Upper lobe of left lung (tissue), 6 donors: ENCODE measurements around the gene ILKAP. TPM values are rescaled to one million over a fixed set of nuclear protein-coding genes. Genes with fewer than 3 reads are reported as not detected.

Experiments
- ATAC-seq, 2 donors: fragments of 200-7000 bp; cut with Tn5 transposase; one replicate each; pipeline ENCODE4 v1.9.1; 2022; ENCODE audit warnings: mild to moderate bottlenecking in 2 of 2, moderate library complexity in 2 of 2; ENCODE audit not compliant: low FRiP score in 2 of 2
- DNase-seq, 2 donors: peaks; one replicate each; pipeline ENCODE4 v3.0.0-alpha.2; 2019 to 2020
- H3K27ac ChIP-seq, 4 donors: fragments of 200-600 bp; sonication (generic); one replicate each; pipeline ENCODE4 v1.5.1; 2016 to 2019
- H3K27me3 ChIP-seq, 4 donors: fragments of 200-600 bp; sonication (generic); one replicate each; pipeline ENCODE4 v1.5.1; 2017 to 2019
- H3K36me3 ChIP-seq, 4 donors: fragments of 200-600 bp; sonication (generic); one replicate each; pipeline ENCODE4 v1.5.1; 2016 to 2019
- H3K4me1 ChIP-seq, 4 donors: fragments of 200-600 bp; sonication (generic); one replicate each; pipeline ENCODE4 v1.5.1; 2018 to 2019
- H3K4me3 ChIP-seq, 4 donors: fragments of 200-600 bp; sonication (generic); one replicate each; pipeline ENCODE4 v1.5.1; 2017 to 2019; ENCODE audit warnings: mild to moderate bottlenecking in 2 of 4, moderate library complexity in 1 of 4
- H3K9me3 ChIP-seq, 4 donors: fragments of 200-600 bp; sonication (generic); one replicate each; pipeline ENCODE4 v1.5.1; 2018 to 2019
- EP300 ChIP-seq, 4 donors: sonication (generic); formaldehyde crosslinking; IDR thresholded peaks; one replicate each; pipeline ENCODE4 v1.5.1; 2017; ENCODE audit warnings: antibody characterized with exemption in 4 of 4, control low read depth in 2 of 4
- POLR2A ChIP-seq, 4 donors: fragments of 450-650 bp; IDR thresholded peaks; one replicate each; pipeline ENCODE4 v1.5.1; 2016 to 2017; ENCODE audit warnings: antibody characterized with exemption in 4 of 4, mild to moderate bottlenecking in 2 of 4
- POLR2AphosphoS5 ChIP-seq, 2 donors: sonication (generic); formaldehyde crosslinking; IDR thresholded peaks; one replicate each; pipeline ENCODE4 v1.5.1; 2017; ENCODE audit warnings: antibody characterized with exemption in 2 of 2
- WGBS, 2 donors: methylation state at CpG; one replicate each; pipeline ENCODE4 v1.1.5; 2017 to 2018; 5-methylcytosine and 5-hydroxymethylcytosine counted together
- total RNA-seq, 6 donors: library from RNA; depleted of rRNA in 4 of 6; stranded (reverse); fragments of >200 nt in 4 of 6; gene quantifications; one replicate each; pipeline versions ENCODE4 v1.1.0 to v1.2.1, GENCODE V29; 2016 to 2021
- TF ChIP-seq, protein P1 (sequence below), 6 experiments: fragments of 450-650 bp in 4 of 6; fragments of 200-600 bp in 2 of 6; sonication (generic) in 2 of 6; IDR thresholded peaks; one replicate each; pipeline ENCODE4 v1.5.1; 2016 to 2019; ENCODE audit warnings: antibody characterized with exemption in 6 of 6
- donor health status: DM: no; HTN: no; CAD: no; lungs with moderate emphysema.
- donor health status: DM: no; HTN: yes; CAD: no; lungs with severe emphysema.

ILKAP gene
- total RNA-seq, 6 donors from 2014 or later = 35.2 to 67.1 (median 40.7) TPM

DNA sequence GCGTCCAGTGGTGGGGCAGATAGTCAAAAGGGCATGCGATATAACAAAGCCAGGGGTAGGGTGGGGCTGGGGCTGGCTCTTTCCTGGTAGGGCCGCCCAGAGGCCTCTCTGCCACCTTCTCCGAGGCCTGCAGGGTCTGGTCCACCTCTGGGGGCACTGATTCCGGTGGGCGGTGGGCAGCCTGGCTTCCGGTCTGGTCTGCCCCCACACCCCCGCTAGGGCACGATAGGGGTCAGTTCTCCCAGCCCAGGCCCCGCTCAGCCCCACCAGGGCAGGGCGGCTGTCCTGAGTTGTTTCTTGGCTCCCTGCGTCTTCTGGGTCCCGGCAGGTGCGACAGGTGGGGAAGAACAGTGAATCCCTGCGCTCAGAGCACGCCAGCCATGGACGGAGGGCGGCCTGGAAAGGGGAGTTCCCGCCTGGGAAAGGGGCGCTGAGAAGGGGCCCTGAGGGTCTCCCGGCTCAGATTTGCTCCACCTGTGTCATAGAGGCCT lies 45.4 kb downstream of the ILKAP start:
- no peaks in the 10 kb centered on the region for H3K9me3 ChIP-seq
- no peak for ATAC-seq
- H3K27me3 ChIP-seq = peaks cover 0 to 25% (median 9%) of the 10 kb centered on the region in 4 donors
- peak overlapping the region in 1 of 4 donors; percentile 41 for H3K4me3 ChIP-seq
- WGBS, 2 donors = 54% methylated on average over 21 of the region's 21 CpGs; no CpG with 5 or more reads in 1 of the 2 donors
- H3K36me3 ChIP-seq = no peaks in the 10 kb centered on the region
- peak in 1 of 2 donors; percentile 69 for DNase-seq
- no peak overlapping the region for H3K27ac ChIP-seq
- peaks cover 12 to 28% (median 16%) of the 10 kb centered on the region in 4 donors for H3K4me1 ChIP-seq
- no peak for TF ChIP-seq POLR2A (IDR thresholded peaks at IDR 0.05)
- no peak for TF ChIP-seq POLR2AphosphoS5 (IDR thresholded peaks at IDR 0.05)

DNA sequence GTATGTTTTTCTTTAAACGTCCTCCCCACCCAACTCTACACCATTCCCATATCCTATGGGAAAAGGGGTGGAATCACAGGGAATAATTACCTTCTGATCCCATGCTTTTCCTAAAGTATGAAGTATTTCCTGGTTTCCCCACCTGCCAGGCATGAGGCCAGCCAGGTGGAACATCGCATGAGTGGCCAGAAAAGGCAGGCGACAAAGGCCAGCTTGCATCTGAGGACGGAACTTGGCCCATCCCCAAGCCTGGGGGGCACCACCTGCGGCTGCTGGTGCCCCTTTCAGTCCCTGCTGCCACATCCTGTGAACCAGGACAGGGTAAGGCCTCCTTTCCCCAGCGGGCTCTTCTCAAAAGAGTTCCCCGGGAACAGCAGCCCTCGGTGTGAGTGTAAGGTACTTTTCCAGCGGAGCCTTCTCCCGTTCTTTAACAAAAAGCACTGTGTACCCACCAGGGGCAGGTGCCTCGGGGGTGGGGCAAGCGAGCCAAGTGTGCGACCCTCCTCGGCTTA lies 45.9 kb downstream of the ILKAP start:
- H3K4me3 ChIP-seq = no peak overlapping the region
- no peak overlapping the region for H3K27ac ChIP-seq
- ATAC-seq (no peak), DNase-seq (peak in 1 of 2 donors; percentile 60)
- H3K36me3 ChIP-seq = no peaks in the 10 kb centered on the region
- H3K9me3 ChIP-seq = no peaks in the 10 kb centered on the region
- H3K4me1 ChIP-seq = peaks cover 12 to 26% (median 14%) of the 10 kb centered on the region in 4 donors
- 68 to 70% methylated on average over 10 to 14 of the region's 14 CpGs for WGBS, 2 donors
- H3K27me3 ChIP-seq = peaks cover 0 to 24% (median 9%) of the 10 kb centered on the region in 4 donors
- TF ChIP-seq POLR2A (IDR thresholded peaks at IDR 0.05) = no peak
- no peak for TF ChIP-seq EP300 (IDR thresholded peaks at IDR 0.05)
- TF ChIP-seq, protein P1, sequence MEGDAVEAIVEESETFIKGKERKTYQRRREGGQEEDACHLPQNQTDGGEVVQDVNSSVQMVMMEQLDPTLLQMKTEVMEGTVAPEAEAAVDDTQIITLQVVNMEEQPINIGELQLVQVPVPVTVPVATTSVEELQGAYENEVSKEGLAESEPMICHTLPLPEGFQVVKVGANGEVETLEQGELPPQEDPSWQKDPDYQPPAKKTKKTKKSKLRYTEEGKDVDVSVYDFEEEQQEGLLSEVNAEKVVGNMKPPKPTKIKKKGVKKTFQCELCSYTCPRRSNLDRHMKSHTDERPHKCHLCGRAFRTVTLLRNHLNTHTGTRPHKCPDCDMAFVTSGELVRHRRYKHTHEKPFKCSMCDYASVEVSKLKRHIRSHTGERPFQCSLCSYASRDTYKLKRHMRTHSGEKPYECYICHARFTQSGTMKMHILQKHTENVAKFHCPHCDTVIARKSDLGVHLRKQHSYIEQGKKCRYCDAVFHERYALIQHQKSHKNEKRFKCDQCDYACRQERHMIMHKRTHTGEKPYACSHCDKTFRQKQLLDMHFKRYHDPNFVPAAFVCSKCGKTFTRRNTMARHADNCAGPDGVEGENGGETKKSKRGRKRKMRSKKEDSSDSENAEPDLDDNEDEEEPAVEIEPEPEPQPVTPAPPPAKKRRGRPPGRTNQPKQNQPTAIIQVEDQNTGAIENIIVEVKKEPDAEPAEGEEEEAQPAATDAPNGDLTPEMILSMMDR (IDR thresholded peaks at IDR 0.05) = no peak
- no peak for TF ChIP-seq POLR2AphosphoS5 (IDR thresholded peaks at IDR 0.05)

DNA sequence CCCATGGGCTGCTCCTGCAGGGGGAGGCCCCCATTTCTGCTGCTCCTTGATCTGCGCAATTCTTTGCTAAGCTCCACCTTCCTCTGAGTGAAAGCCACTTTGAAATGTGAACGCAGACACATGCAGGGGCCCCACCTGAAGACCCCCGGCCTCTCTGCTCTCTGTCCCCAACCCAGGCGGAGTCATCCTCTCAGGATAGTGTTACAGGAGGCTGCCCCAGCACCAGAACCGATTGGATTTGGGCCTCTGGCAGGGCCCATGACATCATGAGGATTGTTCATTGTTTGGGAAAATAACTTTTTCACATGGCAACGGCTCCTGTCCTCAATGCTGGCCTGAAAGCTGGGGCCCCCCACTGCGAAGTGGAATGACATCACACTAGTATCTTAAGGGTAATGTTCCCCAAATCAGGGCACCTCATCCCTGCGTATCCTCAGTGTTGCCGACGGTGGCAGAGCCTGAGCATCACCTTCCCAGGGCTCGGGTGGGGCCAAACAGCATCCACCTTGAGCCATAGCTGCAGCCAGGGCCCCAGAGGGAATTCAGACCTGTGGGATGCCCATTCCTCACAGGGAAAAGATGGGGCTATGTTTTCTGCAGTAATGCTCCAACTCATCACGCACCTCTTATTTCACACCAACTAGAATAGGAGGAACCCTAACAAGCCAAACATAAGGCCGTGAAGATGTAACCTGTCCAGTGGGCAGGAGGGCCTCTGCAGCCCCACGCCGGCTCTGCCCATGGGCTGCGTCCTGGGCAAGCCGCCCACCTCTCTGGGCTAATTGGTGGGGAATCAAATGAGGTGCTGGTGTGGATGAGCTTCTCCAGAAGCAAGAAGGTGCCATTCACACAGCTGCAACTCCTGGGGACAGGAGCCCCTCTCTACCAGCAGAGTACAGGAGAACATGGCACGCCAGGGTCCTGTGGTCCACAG lies 47.5 kb downstream of the ILKAP start:
- Histone ChIP-seq H3K4me3 (no peak overlapping the region), H3K27me3 (peaks cover 0 to 24% (median 9%) of the 10 kb centered on the region in 4 donors), H3K36me3 (no peaks in the 10 kb centered on the region), H3K4me1 (peaks cover 12 to 24% (median 14%) of the 10 kb centered on the region in 4 donors), H3K9me3 (no peaks in the 10 kb centered on the region), H3K27ac (no peak overlapping the region)
- TF ChIP-seq, protein P1 (IDR thresholded peaks at IDR 0.05) = no peak
- no peak for TF ChIP-seq EP300 (IDR thresholded peaks at IDR 0.05)
- no peak for TF ChIP-seq POLR2A (IDR thresholded peaks at IDR 0.05)
- no peak for TF ChIP-seq POLR2AphosphoS5 (IDR thresholded peaks at IDR 0.05)
- DNase-seq (peak in 1 of 2 donors; percentile 59), ATAC-seq (peak in 1 of 2 donors; percentile 3)
- WGBS, 2 donors = 80 to 88% methylated on average over 15 to 18 of the region's 18 CpGs

DNA sequence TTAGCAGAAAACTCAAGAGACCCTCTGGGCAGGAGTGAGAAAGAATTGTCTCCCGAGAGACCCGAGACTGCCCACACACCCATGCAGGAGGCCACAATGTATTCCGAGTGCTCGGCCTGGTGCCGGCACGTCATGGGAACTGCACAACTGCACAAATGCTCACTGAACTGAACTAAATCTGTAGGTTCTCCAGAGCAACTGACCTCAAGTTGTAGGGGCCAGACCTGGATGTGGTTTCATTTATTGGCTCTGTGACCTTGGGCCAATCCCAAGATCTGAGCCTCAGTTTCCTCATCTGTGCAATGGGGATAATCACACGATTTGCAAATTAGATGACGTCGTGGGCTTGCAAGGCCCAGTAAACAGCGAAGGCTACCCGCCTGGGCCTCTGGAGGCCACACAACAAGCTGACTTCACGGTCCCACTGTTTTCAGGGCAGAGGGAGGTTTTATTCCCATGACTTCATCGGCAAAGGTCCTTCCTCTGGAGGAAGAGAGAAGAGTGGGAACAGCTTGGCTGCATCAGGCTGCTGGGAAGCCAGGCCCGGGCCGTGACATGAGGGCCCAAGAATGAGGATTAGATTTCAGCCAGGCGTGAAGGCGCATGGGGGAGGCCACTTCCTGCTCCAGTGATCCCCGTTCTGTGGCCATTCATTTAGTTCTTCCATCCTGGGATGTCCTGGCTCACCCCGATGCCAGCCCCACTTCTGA lies 48.3 kb downstream of the ILKAP start:
- ATAC-seq (peak in 1 of 2 donors; percentile 46), DNase-seq (no peak)
- TF ChIP-seq, protein P1 (IDR thresholded peaks at IDR 0.05) = no peak
- TF ChIP-seq EP300 (IDR thresholded peaks at IDR 0.05) (no peak), POLR2AphosphoS5 (IDR thresholded peaks at IDR 0.05) (peak in 1 of 2 donors; percentile 19), POLR2A (IDR thresholded peaks at IDR 0.05) (no peak)
- Histone ChIP-seq H3K9me3 (no peaks in the 10 kb centered on the region), H3K27ac (no peak overlapping the region), H3K27me3 (peaks cover 0 to 20% (median 9%) of the 10 kb centered on the region in 4 donors), H3K36me3 (no peaks in the 10 kb centered on the region), H3K4me1 (peaks cover 12 to 16% (median 14%) of the 10 kb centered on the region in 4 donors), H3K4me3 (no peak overlapping the region)
- 85 to 87% methylated on average over 19 of the region's 19 CpGs for WGBS, 2 donors
